ENCODE data around the gene DIPK1A.

The DIPK1A gene

GRCh38 chr1:92833840-92834239 lies 127.4 kb downstream of the DIPK1A start:
- DNase-seq = peak; percentile 28

GRCh38 chr1:92832537-92833114 lies 128.6 kb downstream of the DIPK1A start:
- no peak for DNase-seq

GRCh38 chr1:92831762-92832536 lies 129.3 kb downstream of the DIPK1A start, which contains the start of gene RPL5:
Gene RPL5, plus strand, starts transcription at chr1:92832040. Its CDS starts 75 bp downstream, at chr1:92832115.
- peak; percentile 99 for DNase-seq

GRCh38 chr1:92831368-92831761 lies 129.9 kb downstream of the DIPK1A start:
- DNase-seq = no peak

GRCh38 chr1:92826792-92827191 lies 134.5 kb downstream of the DIPK1A start:
- no peak for DNase-seq

- DNase-seq = no peak
These were observed 138.4 kb downstream of the DIPK1A start for GRCh38 chr1:92822879-92823278.

- no peak for DNase-seq
These were observed 140.7 kb downstream of the DIPK1A start for GRCh38 chr1:92820551-92820950.

GRCh38 chr1:92820024-92820423 lies 141.2 kb downstream of the DIPK1A start:
- no peak for DNase-seq

- peak; percentile 42 for DNase-seq
These were observed 143.1 kb downstream of the DIPK1A start for GRCh38 chr1:92817986-92818764.

GRCh38 chr1:92817137-92817697 lies 144.0 kb downstream of the DIPK1A start:
- DNase-seq = no peak

- DNase-seq = no peak
These were observed 144.5 kb downstream of the DIPK1A start for GRCh38 chr1:92816732-92817131.

GRCh38 chr1:92808381-92808780 lies 152.9 kb downstream of the DIPK1A start:
- no peak for DNase-seq

- no peak for DNase-seq
These were observed 156.0 kb downstream of the DIPK1A start for GRCh38 chr1:92805216-92805615.

- no peak for DNase-seq
These were observed 156.5 kb downstream of the DIPK1A start for GRCh38 chr1:92804721-92805201.

- DNase-seq = no peak
These were observed 157.9 kb downstream of the DIPK1A start for GRCh38 chr1:92803140-92803887.

GRCh38 chr1:92797961-92798360 lies 163.3 kb downstream of the DIPK1A start:
- no peak for DNase-seq

GRCh38 chr1:92797297-92797696 lies 164.0 kb downstream of the DIPK1A start:
- DNase-seq = no peak

- no peak for DNase-seq
These were observed 166.1 kb downstream of the DIPK1A start for GRCh38 chr1:92795166-92795565.

- no peak for DNase-seq
These were observed 168.9 kb downstream of the DIPK1A start for GRCh38 chr1:92792340-92792782.
